HepG2 (cell line): Measurements from ENCODE around the gene SFTPB.
"Not testable (repeated sequence)": the region's sequence is repeated elsewhere in the genome, so short reads cannot be mapped to it uniquely, and the experiment has no call there.

Experiments used
- CTCF ChIP-seq: sonication (generic); formaldehyde crosslinking; IDR thresholded peaks from 2 replicates; pipeline ENCODE4 v1.5.0; 2020; ENCODE audit warnings: mild to moderate bottlenecking, missing genetic modification reagents, moderate library complexity
- E2F5 ChIP-seq: sonication (generic); formaldehyde crosslinking; conservative IDR thresholded peaks from 2 replicates; pipeline ENCODE4 v1.4.0; 2020; ENCODE audit warnings: missing genetic modification reagents
- SNAPC2 ChIP-seq: sonication (generic); formaldehyde crosslinking; IDR thresholded peaks from 2 replicates; pipeline ENCODE4 v1.8.1; 2022; ENCODE audit warnings: mild to moderate bottlenecking, missing genetic modification reagents
- TFDP1 ChIP-seq: IDR thresholded peaks from 2 replicates; pipeline ENCODE4 v1.6.1; 2016; ENCODE audit warnings: missing compliant biosample characterization, missing genetic modification reagents, borderline replicate concordance
- TGIF2 ChIP-seq: IDR thresholded peaks from 2 replicates; pipeline ENCODE4 v1.6.1; 2016; ENCODE audit warnings: control low read depth, missing compliant biosample characterization
- ZNF280B ChIP-seq: sonication (generic); formaldehyde crosslinking; IDR thresholded peaks from 2 replicates; pipeline ENCODE4 v1.5.0; 2020; ENCODE audit warnings: missing genetic modification reagents, mild to moderate bottlenecking, borderline replicate concordance
- ZNF446 ChIP-seq: sonication (generic); formaldehyde crosslinking; IDR thresholded peaks from 2 replicates; pipeline ENCODE4 v1.5.0; 2020; ENCODE audit warnings: mild to moderate bottlenecking, missing genetic modification reagents

- TF ChIP-seq SNAPC2 (CRISPR knock-in tag); CTCF; E2F5 (CRISPR knock-in tag); TFDP1; ZNF446 (CRISPR knock-in tag); TGIF2; ZNF280B (CRISPR knock-in tag): not testable (repeated sequence)
These were observed 10.6 kb downstream of the SFTPB start for GRCh38 chr2:85657399-85657798.
